H9 (cell line): ENCODE results near the gene PEX5. TPM values are rescaled to one million over a fixed set of nuclear protein-coding genes. Genes with fewer than 3 reads are reported as not detected.

Experiments
- DNase-seq: peaks from one replicate; pipeline ENCODE4 v3.0.0-alpha.2; 2017
- H2AFZ ChIP-seq: one replicate; pipeline ENCODE4 v1.6.1; 2013; ENCODE audit warnings: mild to moderate bottlenecking, low read length, control low read depth, moderate library complexity
- H2AK5ac ChIP-seq: 2 replicates; pipeline ENCODE4 v1.6.1; 2013; ENCODE audit warnings: low read length, control low read depth, mixed read lengths; ENCODE audit not compliant: insufficient read length
- H2BK120ac ChIP-seq: one replicate; pipeline ENCODE4 v1.6.1; 2013; ENCODE audit warnings: low read depth, mild to moderate bottlenecking, low read length, control low read depth, inconsistent platforms; ENCODE audit not compliant: poor library complexity, severe bottlenecking
- H2BK12ac ChIP-seq: 2 replicates; pipeline ENCODE4 v1.6.1; 2013; ENCODE audit warnings: low read length, control low read depth, mixed read lengths, low read depth; ENCODE audit not compliant: insufficient read length
- H2BK15ac ChIP-seq: 2 replicates; pipeline ENCODE4 v1.6.1; 2013; ENCODE audit warnings: low read depth, low read length, control low read depth
- H2BK20ac ChIP-seq: one replicate; pipeline ENCODE4 v1.6.1; 2013; ENCODE audit warnings: low read depth, mild to moderate bottlenecking, low read length, control low read depth, inconsistent platforms; ENCODE audit not compliant: poor library complexity, severe bottlenecking
- H2BK5ac ChIP-seq: 2 replicates; pipeline ENCODE4 v1.6.1; 2013; ENCODE audit warnings: low read length, control low read depth, mixed read lengths; ENCODE audit not compliant: insufficient read length
- H3K14ac ChIP-seq: 2 replicates; pipeline ENCODE4 v1.6.1; 2013; ENCODE audit warnings: low read length, control low read depth; ENCODE audit not compliant: insufficient read depth
- H3K18ac ChIP-seq: 2 replicates; pipeline ENCODE4 v1.6.1; 2013; ENCODE audit warnings: low read depth, mild to moderate bottlenecking, mixed read lengths, low read length, control low read depth; ENCODE audit not compliant: insufficient read length
- H3K23ac ChIP-seq: 2 replicates; pipeline ENCODE4 v1.6.1; 2013; ENCODE audit warnings: low read length, control low read depth, mixed read lengths, low read depth; ENCODE audit not compliant: insufficient read length
- H3K23me2 ChIP-seq: 2 replicates; pipeline ENCODE4 v1.6.1; 2013; ENCODE audit warnings: low read depth, mild to moderate bottlenecking, mixed read lengths, low read length, control low read depth; ENCODE audit not compliant: insufficient read length, poor library complexity, severe bottlenecking
- H3K27ac ChIP-seq: 2 replicates; pipeline ENCODE4 v1.5.1; 2013; ENCODE audit warnings: low read length, control low read depth, mixed read lengths, low read depth; ENCODE audit not compliant: insufficient read length
- H3K27me3 ChIP-seq: 2 replicates; pipeline ENCODE4 v1.6.1; 2013; ENCODE audit warnings: low read length, control low read depth, inconsistent platforms; ENCODE audit not compliant: insufficient read depth
- H3K4ac ChIP-seq: 2 replicates; pipeline ENCODE4 v1.6.1; 2013; ENCODE audit warnings: low read depth, mild to moderate bottlenecking, control low read depth, inconsistent platforms, low read length, moderate library complexity
- H3K4me1 ChIP-seq: 2 replicates; pipeline ENCODE4 v1.6.1; 2013; ENCODE audit warnings: low read length, control low read depth, inconsistent platforms; ENCODE audit not compliant: insufficient read depth
- H3K4me2 ChIP-seq: 2 replicates; pipeline ENCODE4 v1.6.1; 2013; ENCODE audit warnings: low read length, control low read depth, mixed read lengths; ENCODE audit not compliant: insufficient read length, insufficient read depth
- H3K56ac ChIP-seq: 2 replicates; pipeline ENCODE4 v1.6.1; 2013; ENCODE audit warnings: low read depth, mild to moderate bottlenecking, mixed read lengths, low read length, control low read depth; ENCODE audit not compliant: insufficient read length
- H3K79me1 ChIP-seq: 2 replicates; pipeline ENCODE4 v1.6.1; 2013; ENCODE audit warnings: low read depth, mild to moderate bottlenecking, moderate library complexity, low read length, control low read depth, inconsistent platforms; ENCODE audit not compliant: insufficient read depth, poor library complexity, severe bottlenecking
- H3K79me2 ChIP-seq: 2 replicates; pipeline ENCODE4 v1.6.1; 2013; ENCODE audit warnings: low read length, control low read depth, inconsistent platforms; ENCODE audit not compliant: insufficient read depth
- H3K9ac ChIP-seq: 2 replicates; pipeline ENCODE4 v1.6.1; 2013; ENCODE audit warnings: low read length, control low read depth, mixed read lengths; ENCODE audit not compliant: insufficient read length; ENCODE audit errors: extremely low read depth
- H3K9me3 ChIP-seq: one replicate; pipeline ENCODE4 v1.6.1; 2013; ENCODE audit warnings: low read depth, low read length, inconsistent platforms; ENCODE audit not compliant: control insufficient read depth
- H3T11ph ChIP-seq: one replicate; pipeline ENCODE4 v1.6.1; 2013; ENCODE audit warnings: mild to moderate bottlenecking, low read length, control low read depth, inconsistent platforms
- H4K20me1 ChIP-seq: one replicate; pipeline ENCODE4 v1.6.1; 2013; ENCODE audit not compliant: control insufficient read depth, insufficient read length, insufficient read depth
- H4K5ac ChIP-seq: 2 replicates; pipeline ENCODE4 v1.6.1; 2013; ENCODE audit warnings: low read depth, mild to moderate bottlenecking, mixed read lengths, low read length, control low read depth; ENCODE audit not compliant: insufficient read length
- H4K8ac ChIP-seq: replicated peaks from 2 replicates; pipeline ENCODE4 v1.6.1; 2013; ENCODE audit warnings: low read length, control low read depth, mixed read lengths, low read depth; ENCODE audit not compliant: insufficient read length
- H4K91ac ChIP-seq: 2 replicates; pipeline ENCODE4 v1.6.1; 2013; ENCODE audit warnings: low read depth, mild to moderate bottlenecking, moderate library complexity, mixed read lengths, low read length, control low read depth; ENCODE audit not compliant: insufficient read length
- H3K27ac Mint-ChIP-seq, 3 experiments: 2 replicates in 2 of 3; 3 replicates in 1 of 3; pipeline ENCODE4 v1.8.0; 2020 to 2021; ENCODE audit warnings: mixed read lengths in 3 of 3, mild to moderate bottlenecking in 1 of 3, moderate library complexity in 1 of 3
- H3K27me3 Mint-ChIP-seq: 2 replicates; pipeline ENCODE4 v1.8.0; 2021; ENCODE audit warnings: low read depth, mild to moderate bottlenecking, moderate library complexity, mixed read lengths
- H3K36me3 Mint-ChIP-seq, 3 experiments: 2 replicates in 2 of 3; 3 replicates in 1 of 3; pipeline ENCODE4 v1.8.0; 2020 to 2021; ENCODE audit warnings: low read depth in 3 of 3, mixed read lengths in 3 of 3; ENCODE audit not compliant: insufficient read depth in 1 of 3
- H3K4me1 Mint-ChIP-seq, 2 experiments: 2 replicates each; pipeline ENCODE4 v1.8.0; 2020; ENCODE audit warnings: mixed read lengths in 2 of 2
- H3K4me3 Mint-ChIP-seq, 2 experiments: 2 replicates in 1 of 2; 3 replicates in 1 of 2; pipeline ENCODE4 v1.8.0; 2020 to 2021; ENCODE audit warnings: mild to moderate bottlenecking in 2 of 2, mixed read lengths in 2 of 2, moderate library complexity in 1 of 2
- H3K9me3 Mint-ChIP-seq, 2 experiments: 2 replicates in 1 of 2; 3 replicates in 1 of 2; pipeline ENCODE4 v1.8.0; 2020; ENCODE audit warnings: mild to moderate bottlenecking in 2 of 2, mixed read lengths in 2 of 2, moderate library complexity in 1 of 2
- WGBS: extraction: QIAGEN DNeasy Blood & Tissue Kit; methylation state at CpG from one replicate; pipeline ENCODE4 v1.1.7; 2013; ENCODE audit warnings: missing lambda C conversion rate, low lambda C conversion rate, mixed read lengths; ENCODE audit not compliant: insufficient read length; ENCODE audit errors: extremely low coverage; 5-methylcytosine and 5-hydroxymethylcytosine counted together
- total RNA-seq: library from RNA; stranded (reverse); gene quantifications from 2 replicates; pipeline ENCODE4 v1.2.1, GENCODE V29; 2021
- TF ChIP-seq, protein P1 (sequence below): fragments of 200-600 bp; sonication (generic); conservative IDR thresholded peaks from 3 replicates; pipeline ENCODE4 v1.8.0; 2021; ENCODE audit warnings: antibody characterized with exemption, mild to moderate bottlenecking

The PEX5 gene
- total RNA-seq, 1 experiment from 2014 or later: 40.5 TPM

- H3K4me2 ChIP-seq: no peak overlapping the region
- no peak for DNase-seq
- no peaks in the 10 kb centered on the region for H3K79me1 ChIP-seq
- H2AFZ ChIP-seq: no peak overlapping the region
- H3K36me3 Mint-ChIP-seq: peaks cover 81 to 98% (median 90%) of the 10 kb centered on the region in 3 experiments
- no CpG with 5 or more reads among the region's 3 CpGs for WGBS
- H4K91ac ChIP-seq: no peak overlapping the region
- H2BK12ac ChIP-seq: no peak overlapping the region
- no peaks in the 10 kb centered on the region; the same call in 1 of the 2 replicates for H3K27me3 Mint-ChIP-seq
- H3K9me3 Mint-ChIP-seq: peaks cover 19 to 21% of the 10 kb centered on the region in 2 experiments; a peak in 4 of 5 replicates
- no peak overlapping the region for H3K23ac ChIP-seq
- no peak overlapping the region for H3T11ph ChIP-seq
- TF ChIP-seq, protein P1, sequence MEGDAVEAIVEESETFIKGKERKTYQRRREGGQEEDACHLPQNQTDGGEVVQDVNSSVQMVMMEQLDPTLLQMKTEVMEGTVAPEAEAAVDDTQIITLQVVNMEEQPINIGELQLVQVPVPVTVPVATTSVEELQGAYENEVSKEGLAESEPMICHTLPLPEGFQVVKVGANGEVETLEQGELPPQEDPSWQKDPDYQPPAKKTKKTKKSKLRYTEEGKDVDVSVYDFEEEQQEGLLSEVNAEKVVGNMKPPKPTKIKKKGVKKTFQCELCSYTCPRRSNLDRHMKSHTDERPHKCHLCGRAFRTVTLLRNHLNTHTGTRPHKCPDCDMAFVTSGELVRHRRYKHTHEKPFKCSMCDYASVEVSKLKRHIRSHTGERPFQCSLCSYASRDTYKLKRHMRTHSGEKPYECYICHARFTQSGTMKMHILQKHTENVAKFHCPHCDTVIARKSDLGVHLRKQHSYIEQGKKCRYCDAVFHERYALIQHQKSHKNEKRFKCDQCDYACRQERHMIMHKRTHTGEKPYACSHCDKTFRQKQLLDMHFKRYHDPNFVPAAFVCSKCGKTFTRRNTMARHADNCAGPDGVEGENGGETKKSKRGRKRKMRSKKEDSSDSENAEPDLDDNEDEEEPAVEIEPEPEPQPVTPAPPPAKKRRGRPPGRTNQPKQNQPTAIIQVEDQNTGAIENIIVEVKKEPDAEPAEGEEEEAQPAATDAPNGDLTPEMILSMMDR: no peak
- H3K9me3 ChIP-seq: no peaks in the 10 kb centered on the region
- H3K4me1 Mint-ChIP-seq: no peaks in the 10 kb centered on the region; a peak in 1 of 4 replicates
- H3K56ac ChIP-seq: no peak overlapping the region
- no peak overlapping the region for H3K27ac ChIP-seq
- no peak overlapping the region for H3K18ac ChIP-seq
- no peak overlapping the region for H2BK15ac ChIP-seq
- H4K5ac ChIP-seq: no peak overlapping the region
- no peaks in the 10 kb centered on the region for H3K79me2 ChIP-seq
- no peak overlapping the region for H2BK120ac ChIP-seq
- H2BK5ac ChIP-seq: no peak overlapping the region
- H2AK5ac ChIP-seq: no peak overlapping the region
- H3K4me1 ChIP-seq: no peaks in the 10 kb centered on the region
- no peaks in the 10 kb centered on the region for H3K27me3 ChIP-seq
- no peak overlapping the region for H3K14ac ChIP-seq
- no peak overlapping the region for H3K27ac Mint-ChIP-seq
- no peak overlapping the region for H3K4ac ChIP-seq
- no peak overlapping the region for H4K8ac ChIP-seq
- H3K9ac ChIP-seq: no peak overlapping the region
- H2BK20ac ChIP-seq: no peak overlapping the region
- no peaks in the 10 kb centered on the region for H3K23me2 ChIP-seq
- no peak overlapping the region for H3K4me3 Mint-ChIP-seq
- H4K20me1 ChIP-seq: no peaks in the 10 kb centered on the region
Measured at GRCh38 chr12:7206691-7207090, 17.2 kb downstream of the PEX5 start.
